GM12878 (cell line): ENCODE data around the gene DENND1A. TPM values are rescaled to one million over a fixed set of nuclear protein-coding genes. Genes with fewer than 3 reads are reported as not detected.

Source experiments
- ATAC-seq: fragments of 200-7000 bp; cut with Tn5 transposase; 3 replicates; pipeline ENCODE4 v1.9.1; 2020; ENCODE audit warnings: mild to moderate bottlenecking, moderate library complexity
- BruUV-seq: library from RNA; stranded (reverse); fragments of 400-500 nt; replicated peaks from 2 replicates; lab custom pipeline; 2021; lab: Mats Ljungman, UMichigan
- CTCF ChIA-PET: fragments of 300-600 bp; sonication (Branson Sonifier 250); formaldehyde crosslinking; extraction: SDS; loops from one replicate; lab custom pipeline; 2021; ENCODE audit warnings: inconsistent platforms; lab: Yijun Ruan, JAX
- POLR2A ChIA-PET: fragments of 350-600 bp; formaldehyde crosslinking; extraction: SDS; loops from one replicate; lab custom pipeline; 2021; ENCODE audit warnings: inconsistent platforms; lab: Charles Lee
- RAD21 ChIA-PET: fragments of 300-600 bp; sonication (Branson Sonifier 250); formaldehyde crosslinking; loops from one replicate; lab custom pipeline; 2023; ENCODE audit warnings: antibody characterized with exemption; ENCODE audit not compliant: unreplicated experiment; lab: Charles Lee
- SMC1A ChIA-PET: fragments of 300-600 bp; sonication (Branson Sonifier 250); formaldehyde crosslinking; loops from one replicate; lab custom pipeline; 2023; ENCODE audit not compliant: unreplicated experiment, uncharacterized antibody; lab: Charles Lee
- DNase-seq: peaks from one replicate; pipeline ENCODE4 v3.0.0-alpha.2; 2011; ENCODE audit warnings: low read depth, low spot score
- FAIRE-seq: peaks from 3 replicates; lab custom pipeline; 2011; peaks lifted over from hg19 to GRCh38; lab: Jason Lieb, UNC
- H2AFZ ChIP-seq: 2 replicates; pipeline ENCODE4 v1.6.0; 2011; ENCODE audit warnings: low read depth, low read length, control low read depth; ENCODE audit not compliant: control insufficient read depth
- H3K27ac ChIP-seq: 2 replicates; pipeline ENCODE4 v1.5.1; 2011; ENCODE audit warnings: control low read depth; ENCODE audit not compliant: control insufficient read depth, insufficient read depth
- H3K27me3 ChIP-seq, 2 experiments: replicated peaks in 1 of 2; 2 replicates each; pipeline versions ENCODE4 v1.6.0 to v1.6.1; 2011; ENCODE audit warnings: low read length in 1 of 2; ENCODE audit not compliant: control insufficient read depth in 2 of 2, insufficient read depth in 2 of 2
- H3K36me3 ChIP-seq, 2 experiments: 2 replicates each; pipeline ENCODE4 v1.5.1; 2011; ENCODE audit warnings: low read length in 1 of 2; ENCODE audit not compliant: control insufficient read depth in 2 of 2, insufficient read depth in 2 of 2
- H3K4me1 ChIP-seq: 2 replicates; pipeline ENCODE4 v1.6.1; 2011; ENCODE audit warnings: mild to moderate bottlenecking, low read length, moderate library complexity, mixed read lengths; ENCODE audit not compliant: control insufficient read depth, insufficient read depth
- H3K4me2 ChIP-seq: 2 replicates; pipeline ENCODE4 v1.6.0; 2011; ENCODE audit warnings: control low read depth; ENCODE audit not compliant: control insufficient read depth, insufficient read depth
- H3K4me3 ChIP-seq: fragments of 200-600 bp; sonication (generic); 2 replicates; pipeline ENCODE4 v1.5.1; 2016
- H3K79me2 ChIP-seq: 2 replicates; pipeline ENCODE4 v1.6.0; 2011; ENCODE audit warnings: low read length; ENCODE audit not compliant: control insufficient read depth, insufficient read depth
- H3K9ac ChIP-seq: 2 replicates; pipeline ENCODE4 v1.8.0; 2011; ENCODE audit warnings: low read length, control low read depth, mixed read lengths; ENCODE audit not compliant: control insufficient read depth, insufficient read depth
- H3K9me3 ChIP-seq: replicated peaks from 3 replicates; pipeline ENCODE4 v1.5.1; 2011; ENCODE audit warnings: mild to moderate bottlenecking, low read length; ENCODE audit not compliant: control insufficient read depth, insufficient read depth
- H4K20me1 ChIP-seq: 2 replicates; pipeline ENCODE4 v1.6.0; 2011; ENCODE audit not compliant: control insufficient read depth, insufficient read depth
- ASH2L ChIP-seq: fragments of 300-600, 200-600 bp; sonication (generic); IDR thresholded peaks from 2 replicates; pipeline ENCODE4 v1.6.1; 2017; ENCODE audit warnings: low read depth, mild to moderate bottlenecking, borderline replicate concordance
- CHD1 ChIP-seq: IDR thresholded peaks from 2 replicates; pipeline ENCODE4 v1.6.1; 2012; ENCODE audit warnings: low read depth, low read length, improper control_type of control experiment
- CHD4 ChIP-seq: fragments of 200-600 bp; sonication (generic); IDR thresholded peaks from 2 replicates; pipeline ENCODE4 v1.6.1; 2016; ENCODE audit warnings: mild to moderate bottlenecking
- GATAD2B ChIP-seq: fragments of 450-650 bp; conservative IDR thresholded peaks from 2 replicates; pipeline ENCODE4 v1.6.1; 2017; ENCODE audit warnings: low read depth, mild to moderate bottlenecking, moderate library complexity
- KDM1A ChIP-seq: fragments of 200-600 bp; sonication (generic); IDR thresholded peaks from 2 replicates; pipeline ENCODE4 v1.6.1; 2016; ENCODE audit warnings: borderline replicate concordance
- MEF2B ChIP-seq: fragments of 450-650 bp; IDR thresholded peaks from 2 replicates; pipeline ENCODE4 v1.6.1; 2018; ENCODE audit warnings: mild to moderate bottlenecking, moderate library complexity; ENCODE audit not compliant: partially characterized antibody, poor library complexity, severe bottlenecking
- MXI1 ChIP-seq: fragments of 150-350 bp; IDR thresholded peaks from 2 replicates; pipeline ENCODE4 v1.6.1; 2011; ENCODE audit warnings: low read depth, mild to moderate bottlenecking, inconsistent platforms, low read length, improper control_type of control experiment
- POU2F2 ChIP-seq: IDR thresholded peaks from 3 replicates; pipeline ENCODE4 v1.6.1; 2011; ENCODE audit warnings: low read depth, mild to moderate bottlenecking, low read length, borderline replicate concordance
- SIN3A ChIP-seq: IDR thresholded peaks from 2 replicates; pipeline ENCODE4 v1.6.1; 2012; ENCODE audit warnings: low read depth, low read length, improper control_type of control experiment
- SMAD1 ChIP-seq: fragments of 450-650 bp; IDR thresholded peaks from 2 replicates; pipeline ENCODE4 v1.6.1; 2018; ENCODE audit warnings: mild to moderate bottlenecking, low read depth; ENCODE audit not compliant: partially characterized antibody
- SP1 ChIP-seq: IDR thresholded peaks from one replicate; pipeline ENCODE4 v1.6.1; 2011; ENCODE audit warnings: low read depth, low read length
- STAT3 ChIP-seq: IDR thresholded peaks from 2 replicates; pipeline ENCODE4 v1.6.1; 2011; ENCODE audit warnings: low read depth, low read length, improper control_type of control experiment
- TAF1 ChIP-seq: IDR thresholded peaks from 2 replicates; pipeline ENCODE4 v1.6.1; 2011; ENCODE audit warnings: mild to moderate bottlenecking, low read depth, low read length, borderline replicate concordance
- ZZZ3 ChIP-seq: IDR thresholded peaks from 2 replicates; pipeline ENCODE4 v1.6.1; 2011; ENCODE audit warnings: low read depth; ENCODE audit not compliant: control insufficient read depth, insufficient read length
- WGBS: methylation state at CpG from one replicate; pipeline ENCODE4 v1.1.6; 2016; ENCODE audit warnings: low lambda C conversion rate; ENCODE audit not compliant: insufficient replicate concordance, insufficient coverage; ENCODE audit errors: missing lambda C conversion rate; 5-methylcytosine and 5-hydroxymethylcytosine counted together
- in situ Hi-C: fragments of 300-500 bp; cut with MboI; formaldehyde crosslinking; loops from 9 replicates; pipeline ENCODE4 v1.14.3; 2018; ENCODE audit warnings: mixed read lengths
- intact Hi-C: fragments of 100-400 bp; cut with micrococcal nuclease; formaldehyde crosslinking; loops from one replicate; pipeline ENCODE4 v1.14.2; 2022; ENCODE audit not compliant: unreplicated experiment
- polyA plus RNA-seq, 11 experiments: library from polyadenylated mRNA; depleted of rRNA in 4 of 11; unstranded in 6 of 11; stranded (reverse) in 5 of 11; fragments of >200 nt; fragmentation: Nextera tagmentation in 4 of 11; fragmentation: Illumina TruSeq in 1 of 11; extraction: Ambion mirVana in 4 of 11; extraction: Trizol in 1 of 11; gene quantifications; 1 replicate in 1 of 11; 2 replicates in 10 of 11; pipeline versions ENCODE4 v1.2.1 to v1.2.3, GENCODE V29; 2011 to 2016; ENCODE audit warnings: inconsistent platforms in 2 of 11, missing spikeins in 2 of 11, low read depth in 1 of 11
- total RNA-seq, 4 experiments: library from RNA; depleted of rRNA in 3 of 4; stranded (reverse); fragments of >200 nt in 3 of 4; fragmentation: Illumina TruSeq in 1 of 4; extraction: Trizol in 1 of 4; gene quantifications; 2 replicates each; pipeline versions ENCODE4 v1.2.1 to v1.2.3, GENCODE V29; 2013 to 2021
- TF ChIP-seq, protein P1 (sequence below): IDR thresholded peaks from 2 replicates; pipeline ENCODE4 v1.6.1; 2012; ENCODE audit warnings: mild to moderate bottlenecking, low read depth, low read length
- TF ChIP-seq, protein P2 (sequence below): fragments of 450-650 bp; IDR thresholded peaks from 2 replicates; pipeline ENCODE4 v1.6.1; 2017; ENCODE audit warnings: mild to moderate bottlenecking, low read depth, inconsistent platforms; ENCODE audit not compliant: poor library complexity, severe bottlenecking
- TF ChIP-seq, protein P3 (sequence below): IDR thresholded peaks from 2 replicates; pipeline ENCODE4 v1.6.1; 2012; ENCODE audit warnings: low read depth, low read length, improper control_type of control experiment

Gene DENND1A
- total and polyA plus RNA-seq, 10 of the 15 experiments (the other 5 are each of a cell fraction or from before 2014, with no cell fraction given): 14.1 to 48.6 (median 35.2) TPM

DNA sequence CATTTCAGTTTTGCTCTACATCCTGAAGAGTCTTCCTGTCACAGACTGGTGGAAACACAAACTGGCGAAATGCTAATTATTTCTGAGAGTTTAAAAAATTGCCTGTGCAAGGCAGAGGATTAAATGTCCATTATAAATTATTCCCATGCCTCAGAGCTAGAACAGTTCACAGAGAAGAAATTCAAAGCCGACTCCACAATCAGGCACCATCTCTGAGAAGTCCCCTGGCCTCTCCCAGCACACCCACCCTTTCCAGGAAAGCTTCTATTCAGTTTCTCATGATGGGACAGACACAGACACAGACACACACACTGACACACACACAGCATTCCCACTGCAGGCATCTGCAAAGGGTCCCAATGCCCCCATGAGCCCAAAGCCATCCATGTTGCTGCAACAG lies 253.1 kb downstream of the DENND1A start (continued):
- TF ChIP-seq KDM1A: no peak
- TF ChIP-seq ZZZ3: no peak
- TF ChIP-seq GATAD2B: no peak
- TF ChIP-seq TAF1: no peak
- TF ChIP-seq, protein P1, sequence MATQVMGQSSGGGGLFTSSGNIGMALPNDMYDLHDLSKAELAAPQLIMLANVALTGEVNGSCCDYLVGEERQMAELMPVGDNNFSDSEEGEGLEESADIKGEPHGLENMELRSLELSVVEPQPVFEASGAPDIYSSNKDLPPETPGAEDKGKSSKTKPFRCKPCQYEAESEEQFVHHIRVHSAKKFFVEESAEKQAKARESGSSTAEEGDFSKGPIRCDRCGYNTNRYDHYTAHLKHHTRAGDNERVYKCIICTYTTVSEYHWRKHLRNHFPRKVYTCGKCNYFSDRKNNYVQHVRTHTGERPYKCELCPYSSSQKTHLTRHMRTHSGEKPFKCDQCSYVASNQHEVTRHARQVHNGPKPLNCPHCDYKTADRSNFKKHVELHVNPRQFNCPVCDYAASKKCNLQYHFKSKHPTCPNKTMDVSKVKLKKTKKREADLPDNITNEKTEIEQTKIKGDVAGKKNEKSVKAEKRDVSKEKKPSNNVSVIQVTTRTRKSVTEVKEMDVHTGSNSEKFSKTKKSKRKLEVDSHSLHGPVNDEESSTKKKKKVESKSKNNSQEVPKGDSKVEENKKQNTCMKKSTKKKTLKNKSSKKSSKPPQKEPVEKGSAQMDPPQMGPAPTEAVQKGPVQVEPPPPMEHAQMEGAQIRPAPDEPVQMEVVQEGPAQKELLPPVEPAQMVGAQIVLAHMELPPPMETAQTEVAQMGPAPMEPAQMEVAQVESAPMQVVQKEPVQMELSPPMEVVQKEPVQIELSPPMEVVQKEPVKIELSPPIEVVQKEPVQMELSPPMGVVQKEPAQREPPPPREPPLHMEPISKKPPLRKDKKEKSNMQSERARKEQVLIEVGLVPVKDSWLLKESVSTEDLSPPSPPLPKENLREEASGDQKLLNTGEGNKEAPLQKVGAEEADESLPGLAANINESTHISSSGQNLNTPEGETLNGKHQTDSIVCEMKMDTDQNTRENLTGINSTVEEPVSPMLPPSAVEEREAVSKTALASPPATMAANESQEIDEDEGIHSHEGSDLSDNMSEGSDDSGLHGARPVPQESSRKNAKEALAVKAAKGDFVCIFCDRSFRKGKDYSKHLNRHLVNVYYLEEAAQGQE: no peak
- no peak for TF ChIP-seq POU2F2
- no peak for TF ChIP-seq CHD4
- TF ChIP-seq SP1: no peak
- no peak for TF ChIP-seq MXI1
- TF ChIP-seq CHD1: no peak

DNA sequence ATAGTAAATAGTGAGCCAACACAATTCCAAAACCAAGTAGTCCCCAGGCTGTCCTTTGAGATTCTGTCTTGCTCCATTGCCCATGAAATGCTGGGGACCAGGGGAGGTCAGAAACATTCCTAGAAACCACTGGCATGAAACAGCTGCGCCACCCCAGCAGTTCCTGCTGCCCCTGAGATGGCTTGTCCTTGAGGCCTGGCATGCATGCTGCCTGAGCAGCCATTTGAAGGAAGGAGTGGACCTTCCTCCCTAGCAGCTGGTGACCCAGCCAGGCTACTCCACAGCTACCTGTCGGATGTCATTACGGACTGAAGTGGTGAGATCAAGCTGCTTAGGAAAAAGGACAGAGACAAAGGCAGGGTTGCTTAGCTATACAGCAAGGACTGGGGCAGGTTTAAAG lies 260.6 kb downstream of the DENND1A start:
- ChIA-PET SMC1A (interaction anchor here (1.2 to 1.5 kb wide), 2 partner anchors 18 to 133 kb away, joined by 3 read pairs; no protein-coding TSS in a partner anchor), POLR2A (no interaction called here), RAD21 (no interaction called here), CTCF (interaction anchor here (0.7 to 1.1 kb wide), 3 partner anchors 16 to 371 kb away, joined by 3 to 4 read pairs (median 4); no protein-coding TSS in a partner anchor)
- DNase-seq (no peak), ATAC-seq (no peak), FAIRE-seq (no peak)
- no peaks in the 10 kb centered on the region for H3K4me1 ChIP-seq
- intact Hi-C loops: no loop called here
- no peak overlapping the region for H3K27ac ChIP-seq
- peaks cover 5% of the 10 kb centered on the region; the same call in 2 of the 3 replicates for H3K9me3 ChIP-seq
- H4K20me1 ChIP-seq: no peaks in the 10 kb centered on the region
- no peak overlapping the region for H2AFZ ChIP-seq
- H3K9ac ChIP-seq: no peak overlapping the region
- no peak overlapping the region for H3K4me2 ChIP-seq
- in situ Hi-C loops: no loop called here
- no peak overlapping the region for H3K4me3 ChIP-seq
- no peaks in the 10 kb centered on the region for H3K79me2 ChIP-seq
- no TSS peak for BruUV-seq
- H3K36me3 ChIP-seq: peaks cover 2 to 4% of the 10 kb centered on the region in 2 experiments; a peak in 2 of 4 replicates
- no peaks in the 10 kb centered on the region for H3K27me3 ChIP-seq
- WGBS: 100% methylated on average over 3 of the region's 3 CpGs
- no peak for TF ChIP-seq KDM1A
- no peak for TF ChIP-seq ASH2L
- TF ChIP-seq, protein P2, sequence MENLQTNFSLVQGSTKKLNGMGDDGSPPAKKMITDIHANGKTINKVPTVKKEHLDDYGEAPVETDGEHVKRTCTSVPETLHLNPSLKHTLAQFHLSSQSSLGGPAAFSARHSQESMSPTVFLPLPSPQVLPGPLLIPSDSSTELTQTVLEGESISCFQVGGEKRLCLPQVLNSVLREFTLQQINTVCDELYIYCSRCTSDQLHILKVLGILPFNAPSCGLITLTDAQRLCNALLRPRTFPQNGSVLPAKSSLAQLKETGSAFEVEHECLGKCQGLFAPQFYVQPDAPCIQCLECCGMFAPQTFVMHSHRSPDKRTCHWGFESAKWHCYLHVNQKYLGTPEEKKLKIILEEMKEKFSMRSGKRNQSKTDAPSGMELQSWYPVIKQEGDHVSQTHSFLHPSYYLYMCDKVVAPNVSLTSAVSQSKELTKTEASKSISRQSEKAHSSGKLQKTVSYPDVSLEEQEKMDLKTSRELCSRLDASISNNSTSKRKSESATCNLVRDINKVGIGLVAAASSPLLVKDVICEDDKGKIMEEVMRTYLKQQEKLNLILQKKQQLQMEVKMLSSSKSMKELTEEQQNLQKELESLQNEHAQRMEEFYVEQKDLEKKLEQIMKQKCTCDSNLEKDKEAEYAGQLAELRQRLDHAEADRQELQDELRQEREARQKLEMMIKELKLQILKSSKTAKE: no peak
- no peak for TF ChIP-seq MEF2B
- TF ChIP-seq SMAD1: no peak
- TF ChIP-seq, protein P3, sequence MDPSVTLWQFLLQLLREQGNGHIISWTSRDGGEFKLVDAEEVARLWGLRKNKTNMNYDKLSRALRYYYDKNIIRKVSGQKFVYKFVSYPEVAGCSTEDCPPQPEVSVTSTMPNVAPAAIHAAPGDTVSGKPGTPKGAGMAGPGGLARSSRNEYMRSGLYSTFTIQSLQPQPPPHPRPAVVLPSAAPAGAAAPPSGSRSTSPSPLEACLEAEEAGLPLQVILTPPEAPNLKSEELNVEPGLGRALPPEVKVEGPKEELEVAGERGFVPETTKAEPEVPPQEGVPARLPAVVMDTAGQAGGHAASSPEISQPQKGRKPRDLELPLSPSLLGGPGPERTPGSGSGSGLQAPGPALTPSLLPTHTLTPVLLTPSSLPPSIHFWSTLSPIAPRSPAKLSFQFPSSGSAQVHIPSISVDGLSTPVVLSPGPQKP: no peak
- no peak for TF ChIP-seq SIN3A
- TF ChIP-seq STAT3: no peak
